ENCODE measurements around the gene SUN2.

Gene SUN2

DNA sequence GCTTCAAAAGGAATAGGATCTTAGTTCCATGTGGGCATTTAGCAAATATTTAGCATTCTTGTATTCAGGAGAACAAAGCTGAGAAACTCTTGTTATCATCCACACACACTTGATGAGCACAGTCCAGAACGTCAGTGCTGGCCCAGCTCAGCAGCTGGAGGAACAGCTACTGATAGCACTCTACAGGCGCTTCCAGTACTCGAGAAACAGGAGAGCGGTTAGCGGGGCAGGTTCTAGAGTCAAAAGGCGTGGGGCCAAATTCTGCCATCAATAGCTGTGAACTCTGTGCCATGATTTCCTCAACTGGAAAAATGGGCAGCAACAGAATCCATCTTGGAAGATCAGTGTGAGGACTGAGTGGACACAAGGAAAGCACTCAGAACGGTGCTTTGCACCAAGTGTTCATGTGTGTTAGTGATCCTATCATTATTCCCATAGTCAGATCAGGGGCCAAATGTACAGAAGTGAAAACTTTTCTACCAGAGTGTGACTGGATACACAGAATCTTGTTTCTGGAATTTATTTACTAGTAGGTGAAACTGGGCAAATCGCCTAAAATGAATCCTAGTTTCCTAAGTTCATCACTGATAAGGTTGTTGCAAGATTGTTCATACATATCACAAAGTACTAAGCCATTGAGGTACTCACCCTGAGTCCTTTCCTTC, 58.2 kb downstream of the SUN2 start:
- Histone ChIP-seq H3K4me3 (ENCODE audit: low read depth in 1 of 2, low read length in 1 of 2) (no peak overlapping the region), H3K36me3 (no peaks in the 10 kb centered on the region), H3K27me3 (no peaks in the 10 kb centered on the region), H3K9me3 (no peaks in the 10 kb centered on the region), H3K4me1 (ENCODE audit: control insufficient read depth in 1 of 2, insufficient read depth in 1 of 2, low read depth in 1 of 2, low read length in 1 of 2) (peaks cover 32 to 36% of the 10 kb centered on the region in 2 experiments), H3K27ac (no peak overlapping the region)
- TF ChIP-seq, protein P1, sequence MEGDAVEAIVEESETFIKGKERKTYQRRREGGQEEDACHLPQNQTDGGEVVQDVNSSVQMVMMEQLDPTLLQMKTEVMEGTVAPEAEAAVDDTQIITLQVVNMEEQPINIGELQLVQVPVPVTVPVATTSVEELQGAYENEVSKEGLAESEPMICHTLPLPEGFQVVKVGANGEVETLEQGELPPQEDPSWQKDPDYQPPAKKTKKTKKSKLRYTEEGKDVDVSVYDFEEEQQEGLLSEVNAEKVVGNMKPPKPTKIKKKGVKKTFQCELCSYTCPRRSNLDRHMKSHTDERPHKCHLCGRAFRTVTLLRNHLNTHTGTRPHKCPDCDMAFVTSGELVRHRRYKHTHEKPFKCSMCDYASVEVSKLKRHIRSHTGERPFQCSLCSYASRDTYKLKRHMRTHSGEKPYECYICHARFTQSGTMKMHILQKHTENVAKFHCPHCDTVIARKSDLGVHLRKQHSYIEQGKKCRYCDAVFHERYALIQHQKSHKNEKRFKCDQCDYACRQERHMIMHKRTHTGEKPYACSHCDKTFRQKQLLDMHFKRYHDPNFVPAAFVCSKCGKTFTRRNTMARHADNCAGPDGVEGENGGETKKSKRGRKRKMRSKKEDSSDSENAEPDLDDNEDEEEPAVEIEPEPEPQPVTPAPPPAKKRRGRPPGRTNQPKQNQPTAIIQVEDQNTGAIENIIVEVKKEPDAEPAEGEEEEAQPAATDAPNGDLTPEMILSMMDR (IDR thresholded peaks at IDR 0.05) = no peak

- Histone ChIP-seq H3K9me3 (no peaks in the 10 kb centered on the region), H3K36me3 (no peaks in the 10 kb centered on the region), H3K4me1 (ENCODE audit: control insufficient read depth in 1 of 2, insufficient read depth in 1 of 2, low read depth in 1 of 2, low read length in 1 of 2) (peaks cover 30 to 34% of the 10 kb centered on the region in 2 experiments), H3K4me3 (ENCODE audit: low read depth in 1 of 2, low read length in 1 of 2) (no peak overlapping the region), H3K27me3 (no peaks in the 10 kb centered on the region), H3K27ac (peak overlapping the region; percentile 30)
- TF ChIP-seq, protein P1 (IDR thresholded peaks at IDR 0.05) = no peak
Measured at GRCh38 chr22:38696606-38697424, 59.0 kb downstream of the SUN2 start.

DNA sequence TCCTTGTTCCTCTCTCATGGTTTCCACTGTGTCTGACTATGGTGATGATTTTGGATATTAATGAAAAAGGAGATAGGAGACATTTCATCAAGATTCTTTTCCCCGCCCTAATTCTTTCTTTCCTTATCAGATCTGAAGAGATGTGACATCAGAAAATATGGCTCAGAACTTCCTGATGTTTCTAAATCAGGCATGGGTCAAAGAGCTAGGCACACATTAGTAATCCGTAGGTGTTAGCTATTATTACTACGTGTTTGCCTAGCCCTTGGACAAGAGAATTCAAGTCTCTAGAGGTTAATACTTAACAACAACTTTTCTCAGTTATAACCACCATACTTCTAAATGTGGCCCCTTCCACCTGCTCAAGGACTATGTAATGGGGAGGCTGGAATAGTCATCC, 60.9 kb downstream of the SUN2 start:
- H3K9me3 ChIP-seq = no peaks in the 10 kb centered on the region
- peaks cover 21 to 22% of the 10 kb centered on the region in 2 experiments for H3K4me1 ChIP-seq (ENCODE audit: control insufficient read depth in 1 of 2, insufficient read depth in 1 of 2, low read depth in 1 of 2, low read length in 1 of 2)
- no peaks in the 10 kb centered on the region for H3K27me3 ChIP-seq
- H3K4me3 ChIP-seq (ENCODE audit: low read depth in 1 of 2, low read length in 1 of 2) = no peak overlapping the region
- H3K36me3 ChIP-seq = no peaks in the 10 kb centered on the region
- H3K27ac ChIP-seq = no peak overlapping the region
- TF ChIP-seq, protein P1 (IDR thresholded peaks at IDR 0.05) = no peak

GRCh38 chr22:38694049-38694448, 61.7 kb downstream of the SUN2 start:
- TF ChIP-seq, protein P1 (IDR thresholded peaks at IDR 0.05) = no peak
- peaks cover 21 to 22% of the 10 kb centered on the region in 2 experiments for H3K4me1 ChIP-seq (ENCODE audit: control insufficient read depth in 1 of 2, insufficient read depth in 1 of 2, low read depth in 1 of 2, low read length in 1 of 2)
- H3K27ac ChIP-seq = no peak overlapping the region
- H3K9me3 ChIP-seq = no peaks in the 10 kb centered on the region
- H3K4me3 ChIP-seq (ENCODE audit: low read depth in 1 of 2, low read length in 1 of 2) = no peak overlapping the region
- no peaks in the 10 kb centered on the region for H3K27me3 ChIP-seq
- peaks cover under 1% of the 10 kb centered on the region for H3K36me3 ChIP-seq

DNA sequence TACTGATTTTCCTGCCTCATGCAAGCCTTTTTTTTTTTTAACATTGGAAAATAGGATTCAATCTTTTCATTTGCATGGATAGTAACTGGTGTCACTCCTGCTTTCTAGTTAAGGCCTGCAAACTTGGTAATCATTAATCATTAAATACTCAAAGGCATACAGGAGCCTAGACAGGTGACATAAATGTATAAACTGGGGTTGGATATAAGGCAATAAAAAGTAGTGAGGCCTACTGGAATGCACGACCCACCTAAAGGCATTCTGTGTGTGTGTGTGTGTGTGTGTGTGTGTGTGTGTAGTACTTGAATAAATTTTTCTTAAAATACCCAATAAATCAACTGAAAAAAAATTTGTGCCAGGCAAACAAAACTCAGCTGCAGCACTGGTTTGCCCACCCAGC, 66.1 kb downstream of the SUN2 start:
- H3K36me3 ChIP-seq = peaks cover 32% of the 10 kb centered on the region
- H3K4me1 ChIP-seq (ENCODE audit: control insufficient read depth in 1 of 2, insufficient read depth in 1 of 2, low read depth in 1 of 2, low read length in 1 of 2) = peaks cover 12 to 15% of the 10 kb centered on the region in 2 experiments
- no peak overlapping the region for H3K4me3 ChIP-seq (ENCODE audit: low read depth in 1 of 2, low read length in 1 of 2)
- H3K9me3 ChIP-seq = no peaks in the 10 kb centered on the region
- TF ChIP-seq, protein P1 (IDR thresholded peaks at IDR 0.05) = no peak
- H3K27ac ChIP-seq = no peak overlapping the region
- H3K27me3 ChIP-seq = no peaks in the 10 kb centered on the region
